C4-2B (cell line): Measurements from ENCODE around the gene VTI1A.

Experiments used
- ZFX ChIP-seq: fragments of 450-650 bp; IDR thresholded peaks from 2 replicates; pipeline ENCODE4 v1.6.1; 2017
- TF ChIP-seq, protein P1 (sequence below): fragments of 450-650 bp; conservative IDR thresholded peaks from 2 replicates; pipeline ENCODE4 v1.5.1; 2017; ENCODE audit warnings: mild to moderate bottlenecking

DNA sequence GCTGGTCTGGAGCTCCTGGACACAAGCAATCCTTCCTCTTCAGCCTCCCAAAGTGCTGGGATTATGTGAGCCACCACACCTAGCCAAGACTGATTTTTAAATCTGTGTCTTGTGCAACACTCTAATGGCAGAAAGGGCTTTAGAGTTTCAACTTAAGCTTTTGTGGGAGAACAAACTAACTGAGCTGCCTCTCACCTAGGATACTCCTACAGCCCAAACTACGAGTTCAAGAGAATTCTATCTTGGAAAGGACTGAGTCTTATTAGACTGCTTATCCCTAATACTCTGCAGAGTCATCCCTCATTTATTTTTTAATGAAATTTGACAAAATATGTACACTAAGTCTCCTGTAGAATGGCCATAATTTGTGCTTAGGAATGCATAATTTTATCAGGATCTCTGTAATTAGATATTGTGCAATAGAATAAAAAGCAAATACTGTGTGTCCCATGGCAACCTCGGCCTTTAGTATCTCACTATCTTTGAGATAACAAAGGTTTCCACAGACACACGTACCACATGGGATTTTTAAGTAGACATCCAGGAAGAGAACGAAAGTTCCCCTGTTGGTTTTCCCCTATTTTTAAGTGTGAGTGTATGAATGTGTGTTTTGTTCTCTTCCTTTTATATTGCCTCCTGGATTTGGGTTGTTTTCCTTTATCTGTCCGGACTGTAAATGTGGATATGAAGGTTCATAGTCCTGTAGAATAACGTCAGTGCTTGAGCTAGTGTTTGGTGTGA, 303.6 kb downstream of the VTI1A start:
- TF ChIP-seq, protein P1, sequence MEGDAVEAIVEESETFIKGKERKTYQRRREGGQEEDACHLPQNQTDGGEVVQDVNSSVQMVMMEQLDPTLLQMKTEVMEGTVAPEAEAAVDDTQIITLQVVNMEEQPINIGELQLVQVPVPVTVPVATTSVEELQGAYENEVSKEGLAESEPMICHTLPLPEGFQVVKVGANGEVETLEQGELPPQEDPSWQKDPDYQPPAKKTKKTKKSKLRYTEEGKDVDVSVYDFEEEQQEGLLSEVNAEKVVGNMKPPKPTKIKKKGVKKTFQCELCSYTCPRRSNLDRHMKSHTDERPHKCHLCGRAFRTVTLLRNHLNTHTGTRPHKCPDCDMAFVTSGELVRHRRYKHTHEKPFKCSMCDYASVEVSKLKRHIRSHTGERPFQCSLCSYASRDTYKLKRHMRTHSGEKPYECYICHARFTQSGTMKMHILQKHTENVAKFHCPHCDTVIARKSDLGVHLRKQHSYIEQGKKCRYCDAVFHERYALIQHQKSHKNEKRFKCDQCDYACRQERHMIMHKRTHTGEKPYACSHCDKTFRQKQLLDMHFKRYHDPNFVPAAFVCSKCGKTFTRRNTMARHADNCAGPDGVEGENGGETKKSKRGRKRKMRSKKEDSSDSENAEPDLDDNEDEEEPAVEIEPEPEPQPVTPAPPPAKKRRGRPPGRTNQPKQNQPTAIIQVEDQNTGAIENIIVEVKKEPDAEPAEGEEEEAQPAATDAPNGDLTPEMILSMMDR = no peak
- TF ChIP-seq ZFX = no peak
